Skin of body (tissue), 2 donors: ENCODE results near the gene LAMC3. TPM values are rescaled to one million over a fixed set of nuclear protein-coding genes. Genes with fewer than 3 reads are reported as not detected.
"Not testable (repeated sequence)": the region's sequence is repeated elsewhere in the genome, so short reads cannot be mapped to it uniquely, and the experiment has no call there.

ENCODE experiments used
- DNase-seq: peaks from one replicate; lab custom pipeline; 2025; lab: John Stamatoyannopoulos, UW
- total RNA-seq: library from RNA; depleted of rRNA; stranded (reverse); fragments of >200 nt; gene quantifications from one replicate; pipeline ENCODE4 v1.2.3, GENCODE V29; 2014

Gene LAMC3
- total RNA-seq, 1 donor from 2014 or later, result 8.1 TPM

GRCh38 chr9:131028221-131028884, 19.4 kb downstream of the LAMC3 start:
- DNase-seq, result no peak

DNA sequence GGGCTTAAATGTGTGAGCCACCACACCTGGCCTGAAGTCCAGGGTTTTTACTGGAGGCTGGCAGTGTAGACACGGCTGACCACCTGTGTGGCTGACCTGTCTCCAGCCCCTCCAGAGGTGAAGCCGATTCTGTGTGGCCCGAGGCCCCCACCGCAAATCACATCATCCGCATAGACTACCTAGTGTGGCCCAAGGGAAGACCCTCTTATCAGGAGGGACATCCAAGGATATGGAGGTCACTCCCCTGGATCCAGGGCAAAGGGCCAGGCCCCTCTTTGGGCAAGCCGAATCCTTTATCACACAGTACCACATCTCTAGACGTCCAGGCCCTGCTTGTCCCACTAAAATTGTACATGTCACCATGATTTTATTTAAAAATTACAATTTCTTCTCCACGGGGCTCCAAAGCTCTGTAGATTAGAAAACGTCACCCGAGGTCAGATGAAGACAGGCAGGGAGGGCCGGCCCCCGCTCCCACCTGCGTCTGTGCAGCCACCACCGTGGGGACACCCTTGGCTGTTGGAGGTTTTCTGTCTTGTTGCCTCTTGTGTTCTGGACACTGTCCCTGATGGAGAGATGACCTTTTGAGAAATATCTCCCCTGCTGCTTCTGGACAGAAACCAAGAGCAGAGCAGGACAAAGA, 20.1 kb downstream of the LAMC3 start:
- no peak for DNase-seq

DNA sequence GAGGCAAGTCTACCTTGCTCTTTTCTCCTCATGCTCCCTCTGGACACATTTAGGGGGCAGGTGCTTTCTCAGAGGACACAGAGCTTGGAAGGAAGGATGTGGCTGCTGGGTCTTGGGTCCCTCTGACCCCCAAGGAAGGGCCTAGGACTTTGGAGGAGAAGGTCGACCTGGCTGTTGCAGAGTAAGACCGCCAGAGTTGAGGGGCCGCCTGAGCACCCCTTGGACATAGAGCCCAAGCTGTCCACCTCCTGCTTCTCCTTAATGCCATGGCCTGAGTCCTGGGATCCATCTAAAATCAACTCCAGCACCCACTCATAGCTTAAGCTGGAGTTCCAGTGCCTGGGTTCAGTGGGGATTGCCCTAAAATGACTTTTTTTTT, 20.6 kb downstream of the LAMC3 start:
- no peak for DNase-seq

GRCh38 chr9:131030239-131031004, 21.4 kb downstream of the LAMC3 start:
- no peak for DNase-seq

DNA sequence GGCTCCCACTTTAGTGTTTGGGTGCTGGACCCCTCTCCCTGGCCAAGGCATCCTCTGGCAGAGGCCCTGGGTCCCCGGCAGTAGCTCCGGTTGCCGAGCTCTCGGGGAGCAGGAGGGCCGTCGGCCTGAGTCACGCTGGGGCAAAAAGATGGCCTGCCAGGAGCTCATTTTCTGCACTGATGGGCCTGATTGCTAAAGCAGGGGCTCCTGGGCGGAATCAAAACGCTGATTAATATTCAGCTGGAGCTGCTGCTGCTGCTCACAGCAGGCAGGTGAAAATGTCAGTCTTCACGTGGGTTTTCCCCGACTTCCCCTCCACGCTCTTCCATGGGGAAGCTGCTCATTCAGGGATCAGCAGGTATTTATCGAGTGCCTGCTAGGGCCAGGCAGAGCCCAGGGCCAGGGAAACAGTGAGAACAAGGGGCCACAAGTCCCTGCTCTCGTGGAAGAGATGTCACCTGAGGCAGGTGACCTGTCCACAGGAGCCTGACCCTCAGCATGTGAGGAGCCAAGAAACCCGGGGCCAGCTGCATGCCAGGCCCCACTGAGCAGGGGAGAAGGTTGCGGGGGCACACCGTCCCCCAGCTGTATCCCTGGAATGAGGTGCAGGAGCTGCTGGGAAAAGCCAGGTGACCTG, 22.1 kb downstream of the LAMC3 start:
- no peak for DNase-seq

GRCh38 chr9:131031642-131032005, 22.6 kb downstream of the LAMC3 start:
- no peak for DNase-seq

- DNase-seq, result no peak
Observed at GRCh38 chr9:131032384-131032783, 23.4 kb downstream of the LAMC3 start.

- no peak for DNase-seq
Observed at GRCh38 chr9:131033269-131034224, 24.6 kb downstream of the LAMC3 start.

- no peak for DNase-seq
Observed at GRCh38 chr9:131034268-131034667, 25.3 kb downstream of the LAMC3 start.

DNA sequence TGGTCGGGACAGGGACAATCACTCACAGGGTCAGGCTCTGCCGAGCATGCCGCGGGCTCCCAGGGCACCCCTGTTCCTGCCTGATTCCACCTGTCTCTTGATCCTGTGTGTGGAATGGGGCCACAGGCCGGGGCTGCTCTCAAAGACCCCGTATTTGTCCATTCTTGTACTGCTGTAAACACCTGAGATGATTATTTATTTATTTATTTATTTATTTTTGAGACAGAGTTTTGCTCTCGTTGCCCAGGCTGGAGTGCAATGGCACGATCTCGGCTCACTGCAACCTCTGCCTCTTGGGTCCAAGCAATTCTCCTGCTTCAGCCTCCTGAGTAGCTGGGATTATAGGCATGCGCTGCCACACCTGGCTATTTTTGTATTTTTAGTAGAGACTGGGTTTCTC, 25.8 kb downstream of the LAMC3 start:
- not testable (repeated sequence) for DNase-seq

- no peak for DNase-seq
Observed at GRCh38 chr9:131035548-131035947, 26.6 kb downstream of the LAMC3 start.

DNA sequence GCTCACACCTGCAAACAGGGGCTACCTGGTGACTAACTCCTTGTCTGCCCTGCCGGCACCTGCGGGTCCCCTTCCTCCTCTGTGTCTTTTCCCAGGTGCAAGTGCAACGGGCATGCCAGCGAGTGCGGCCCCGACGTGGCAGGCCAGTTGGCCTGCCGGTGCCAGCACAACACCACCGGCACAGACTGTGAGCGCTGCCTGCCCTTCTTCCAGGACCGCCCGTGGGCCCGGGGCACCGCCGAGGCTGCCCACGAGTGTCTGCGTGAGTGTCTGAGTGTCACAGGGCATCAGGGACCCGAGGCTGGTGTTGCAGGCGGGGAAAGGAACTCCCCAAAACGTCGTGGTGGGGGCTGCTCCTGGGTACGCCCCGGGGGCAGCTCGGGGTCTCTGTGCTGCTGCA, 27.1 kb downstream of the LAMC3 start:
- no peak for DNase-seq

- no peak for DNase-seq
Observed at GRCh38 chr9:131036529-131037334, 27.8 kb downstream of the LAMC3 start.

DNA sequence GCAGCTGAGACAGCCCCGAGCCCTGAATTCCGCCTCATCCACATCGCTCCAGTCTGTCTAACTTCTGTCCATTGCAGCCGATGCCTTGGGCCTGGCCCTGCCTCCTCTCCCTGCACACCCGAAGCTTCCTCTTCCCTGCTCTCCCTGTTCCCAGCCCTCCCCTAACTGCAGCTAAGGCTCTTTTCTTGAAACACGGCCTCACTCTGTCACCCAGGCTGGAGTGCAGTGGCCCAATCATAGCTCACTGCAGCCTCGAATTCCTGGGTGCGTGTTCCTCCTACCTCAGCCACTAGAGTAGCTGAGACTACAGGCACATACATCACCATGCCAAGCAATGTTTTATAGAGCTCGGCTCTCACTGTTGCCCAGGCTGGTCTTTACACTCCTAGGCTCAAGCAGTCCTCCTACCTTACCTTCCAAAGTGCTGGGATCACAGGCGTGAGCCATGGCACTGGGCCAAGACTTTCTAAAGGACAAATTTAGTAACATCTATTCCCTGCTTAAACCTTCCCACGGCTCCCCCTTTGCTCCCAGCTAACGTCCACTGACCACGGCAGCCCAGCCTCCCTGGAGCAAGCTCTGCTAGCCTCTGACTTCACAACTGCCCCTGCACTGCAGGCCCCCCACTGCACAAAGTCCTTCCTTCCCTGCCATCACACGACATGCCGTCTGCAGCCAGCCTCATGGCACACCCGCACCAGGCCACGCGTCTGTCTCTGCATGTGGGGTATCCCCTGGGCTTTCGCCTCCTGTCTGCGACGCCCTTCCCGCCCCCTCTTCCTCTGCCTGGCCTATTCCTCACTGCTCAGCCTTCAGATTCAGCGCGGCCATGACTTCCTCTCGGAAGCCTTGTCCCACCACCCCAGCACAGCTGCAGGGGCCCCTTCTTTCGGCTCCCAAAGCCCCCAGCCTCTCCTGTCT, 28.6 kb downstream of the LAMC3 start:
- DNase-seq, result no peak

GRCh38 chr9:131038256-131039128, 29.5 kb downstream of the LAMC3 start:
- DNase-seq, result no peak

DNA sequence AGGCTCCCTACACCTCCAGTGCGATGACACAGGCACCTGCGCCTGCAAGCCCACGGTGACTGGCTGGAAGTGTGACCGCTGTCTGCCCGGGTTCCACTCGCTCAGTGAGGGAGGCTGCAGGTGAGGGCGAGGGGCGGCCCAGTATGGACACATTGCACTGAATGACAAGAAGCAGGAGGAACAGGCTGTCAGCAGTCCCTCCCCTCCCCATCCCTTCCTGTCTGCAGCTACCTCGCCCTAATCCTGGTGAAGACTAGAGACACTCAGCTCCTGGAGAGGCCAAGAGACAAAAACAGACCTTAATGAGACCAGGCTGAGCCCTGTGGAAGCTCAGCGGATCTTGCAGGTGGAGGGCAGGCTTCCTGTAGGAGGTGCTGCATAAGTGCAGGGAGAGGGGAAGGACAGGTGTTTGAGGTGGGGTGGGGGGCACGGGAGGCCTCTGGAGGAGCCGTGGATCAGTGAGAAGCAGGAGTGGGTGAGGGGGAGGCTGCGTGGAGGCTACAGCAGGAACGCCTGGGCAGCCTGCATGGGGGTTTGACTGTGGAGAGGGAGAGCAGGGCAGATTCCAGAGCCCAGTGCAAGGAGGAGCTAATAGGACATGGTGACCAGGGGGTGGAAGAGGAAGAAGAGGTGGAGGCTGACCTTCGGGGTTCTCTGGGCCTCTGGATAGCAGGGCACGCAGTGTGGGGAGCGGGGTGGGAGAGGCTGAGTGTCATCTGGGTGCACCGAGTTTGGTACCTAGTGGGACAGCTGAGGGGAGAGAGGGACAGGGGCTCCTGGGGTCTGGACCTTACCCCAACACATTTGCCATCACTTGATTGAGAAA, 30.4 kb downstream of the LAMC3 start:
- DNase-seq, result no peak

GRCh38 chr9:131042666-131043065, 33.7 kb downstream of the LAMC3 start:
- no peak for DNase-seq
